Loucy (cell line): ENCODE data around the gene JPH2.

Experiments used
- CTCF ChIP-seq: fragments of 200-600 bp; sonication (generic); conservative IDR thresholded peaks from 2 replicates; pipeline ENCODE4 v1.5.1; 2014; ENCODE audit warnings: mild to moderate bottlenecking, antibody characterized with exemption, low read length
- EZH2phosphoT487 ChIP-seq: fragments of 200-600 bp; IDR thresholded peaks from 2 replicates; pipeline ENCODE4 v1.6.1; 2018; ENCODE audit warnings: antibody characterized with exemption, mild to moderate bottlenecking, moderate library complexity, borderline replicate concordance

- TF ChIP-seq CTCF: no peak
- no peak for TF ChIP-seq EZH2phosphoT487
These were observed 84.4 kb downstream of the JPH2 start for GRCh38 chr20:44102582-44102981.
